ENCODE results near the gene ZAP70. TPM values are rescaled to one million over a fixed set of nuclear protein-coding genes. Genes with fewer than 3 reads are reported as not detected.

ZAP70 gene
- total and polyA plus RNA-seq, 10 of the 15 experiments (the other 5 are each of a cell fraction or from before 2014, with no cell fraction given): 0.18 to 2.9 (median 1.2) TPM; not detected in 1

DNA sequence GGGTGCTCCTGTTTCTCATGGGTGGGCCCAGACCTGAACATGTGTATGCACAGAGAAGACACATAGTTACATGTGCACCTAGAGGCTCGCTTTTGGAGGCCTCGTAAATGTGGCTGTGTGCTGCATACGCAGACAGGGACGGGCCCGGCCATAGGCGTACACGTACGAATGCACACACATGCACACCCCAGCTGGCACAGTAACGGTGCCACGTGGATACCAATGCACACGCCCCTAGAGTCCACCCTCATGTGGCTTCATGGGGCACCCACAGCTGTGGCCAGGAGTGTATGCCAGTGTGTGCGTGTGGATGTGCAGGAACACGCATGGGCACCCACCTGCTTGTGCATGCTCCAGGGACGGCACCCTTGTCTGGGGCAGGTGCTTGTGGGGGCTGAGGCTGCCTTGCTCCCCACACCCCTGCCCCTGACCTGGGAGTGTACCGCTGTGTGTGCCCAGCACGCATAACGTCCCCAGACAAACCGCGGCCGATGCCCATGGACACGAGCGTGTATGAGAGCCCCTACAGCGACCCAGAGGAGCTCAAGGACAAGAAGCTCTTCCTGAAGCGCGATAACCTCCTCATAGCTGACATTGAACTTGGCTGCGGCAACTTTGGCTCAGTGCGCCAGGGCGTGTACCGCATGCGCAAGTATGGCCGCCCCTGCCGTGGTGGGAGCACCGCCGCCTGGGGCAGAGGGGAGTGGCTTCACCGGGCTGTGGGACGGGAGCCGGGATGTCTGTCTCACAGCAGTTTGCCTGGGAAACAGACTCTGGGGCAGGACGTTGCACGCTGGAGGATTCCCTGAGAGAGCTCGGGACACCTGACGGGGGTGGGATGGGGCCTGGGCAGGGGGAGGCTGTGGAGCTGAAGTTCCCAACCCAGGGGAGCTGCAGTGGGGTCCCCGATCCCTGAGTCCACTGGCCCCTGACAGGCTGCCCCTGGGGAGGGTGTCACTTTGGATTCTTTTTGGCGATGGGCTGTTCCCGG is 21.0 kb downstream of the ZAP70 start (continued):
- TF ChIP-seq NR2F1 (conservative IDR thresholded peaks at IDR 0.05) (no peak), TCF7 (IDR thresholded peaks at IDR 0.05; ENCODE audit: borderline replicate concordance) (no peak), PAX5 (IDR thresholded peaks at IDR 0.05; ENCODE audit: borderline replicate concordance, low read depth, low read length) (no peak), IKZF2 (IDR thresholded peaks at IDR 0.05) (no peak), RAD21 (IDR thresholded peaks at IDR 0.05; ENCODE audit: insufficient read depth, low read depth, low read length) (no peak), ZNF207 (IDR thresholded peaks at IDR 0.05; ENCODE audit: borderline replicate concordance) (no peak), SMAD5 (IDR thresholded peaks at IDR 0.05; ENCODE audit: low read depth) (no peak)

- no peak overlapping the region for H3K9ac ChIP-seq (ENCODE audit: control insufficient read depth, insufficient read depth, low read length)
- DNase-seq (ENCODE audit: low read depth, low spot score): no peak
- H3K4me3 ChIP-seq: no peak overlapping the region
- no peaks in the 10 kb centered on the region for H4K20me1 ChIP-seq (ENCODE audit: control insufficient read depth, insufficient read depth)
- H3K4me2 ChIP-seq (ENCODE audit: control insufficient read depth, insufficient read depth): no peak overlapping the region
- H3K36me3 ChIP-seq (ENCODE audit: control insufficient read depth in 2 of 2, insufficient read depth in 2 of 2, low read length in 1 of 2): no peaks in the 10 kb centered on the region
- ChIA-PET CTCF (no interaction called here), SMC1A (ENCODE audit: uncharacterized antibody, unreplicated experiment) (no interaction called here), RAD21 (ENCODE audit: unreplicated experiment) (no interaction called here), POLR2A (no interaction called here)
- TF ChIP-seq CBX3 (IDR thresholded peaks at IDR 0.05; ENCODE audit: borderline replicate concordance, low read depth) (no peak), FOS (IDR thresholded peaks at IDR 0.05; ENCODE audit: borderline replicate concordance, extremely low read depth, insufficient read length) (no peak)
- intact Hi-C loops (cut with micrococcal nuclease; ENCODE audit: unreplicated experiment) (no loop called here), in situ Hi-C loops (cut with MboI) (loop anchor here (10.0 kb wide), 2 partner anchors 650 to 1670 kb away; no protein-coding TSS in a partner anchor)
- H3K79me2 ChIP-seq (ENCODE audit: control insufficient read depth, insufficient read depth, low read length): no peaks in the 10 kb centered on the region
- no peaks in the 10 kb centered on the region for H3K4me1 ChIP-seq (ENCODE audit: control insufficient read depth, insufficient read depth, low read length)
- peaks cover under 1% of the 10 kb centered on the region; the same call in 1 of the 3 replicates for H3K9me3 ChIP-seq (replicated peaks; ENCODE audit: control insufficient read depth, insufficient read depth, low read length)
- 71% methylated on average over 22 of the region's 29 CpGs for WGBS (ENCODE audit: insufficient coverage, insufficient replicate concordance, low lambda C conversion rate, missing lambda C conversion rate)
- H3K27me3 ChIP-seq (replicated peaks in 1 of 2; ENCODE audit: control insufficient read depth in 2 of 2, insufficient read depth in 2 of 2, low read length in 1 of 2): no peaks in the 10 kb centered on the region
- BruUV-seq (replicated peaks): no TSS peak
- ATAC-seq: no peak
- H2AFZ ChIP-seq (ENCODE audit: control insufficient read depth, low read depth, low read length): no peak overlapping the region
- no peak overlapping the region for H3K27ac ChIP-seq (ENCODE audit: control insufficient read depth, insufficient read depth)
- FAIRE-seq: no peak
Measured at GRCh38 chr2:97735161-97735561, 21.8 kb downstream of the ZAP70 start.
